ENCODE data around the gene ANKRD22.
A peak's percentile ranks its signal among the peaks of the same experiment; 100 is the strongest.

Gene ANKRD22

GRCh38 chr10:88879534-88880281, 28.1 kb upstream of the ANKRD22 start, which contains the start of gene STAMBPL1:
TSS of gene STAMBPL1 (plus strand) at chr10:88880245. CDS start at chr10:88901709, 21,464 bp downstream.
- DNase-seq (ENCODE audit: low read depth, low spot score), result peak; percentile 22

DNA sequence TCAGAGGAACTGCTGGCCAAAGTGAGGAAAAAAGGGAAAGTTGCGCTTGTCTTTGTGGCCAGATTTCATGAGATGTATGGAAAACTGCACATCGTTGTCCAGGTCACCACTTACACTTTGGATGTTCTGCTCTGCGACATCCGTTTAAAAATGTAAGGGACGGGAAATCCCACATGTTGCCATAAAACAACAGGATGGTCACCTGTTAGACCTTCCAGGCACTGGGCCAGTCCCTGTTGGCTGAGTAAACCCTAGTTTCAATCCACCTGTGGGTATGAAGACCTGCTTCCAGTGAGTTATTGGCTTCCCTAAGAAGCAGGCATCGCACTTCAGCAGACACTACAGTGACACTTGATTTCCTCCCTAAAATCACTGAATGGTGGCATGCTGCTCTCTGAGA, 25.7 kb upstream of the ANKRD22 start:
- no peak for DNase-seq (ENCODE audit: low read depth, low spot score)

- DNase-seq (ENCODE audit: low read depth, low spot score), result no peak
Measured at GRCh38 chr10:88875081-88875480, 23.4 kb upstream of the ANKRD22 start.

DNA sequence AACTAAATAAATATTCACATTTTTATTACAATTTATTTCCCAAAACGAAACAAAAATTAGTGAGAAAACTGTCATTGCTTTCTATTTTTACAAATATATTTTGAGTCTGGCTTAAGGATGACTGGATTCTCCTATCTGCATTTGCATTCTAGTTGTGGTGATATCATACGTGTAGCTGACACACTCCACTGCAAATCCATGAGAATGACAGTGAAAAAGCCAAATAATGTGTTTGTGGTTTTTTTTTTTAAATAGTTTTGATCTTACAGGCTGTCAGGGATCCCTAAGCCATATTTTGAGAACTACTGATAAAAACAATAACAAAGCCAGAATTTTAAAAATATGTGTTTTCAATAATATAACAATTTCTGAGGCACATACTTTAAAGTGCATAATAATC, 22.6 kb upstream of the ANKRD22 start:
- no peak for DNase-seq (ENCODE audit: low read depth, low spot score)

- no peak for DNase-seq (ENCODE audit: low read depth, low spot score)
Measured at GRCh38 chr10:88873757-88874156, 22.1 kb upstream of the ANKRD22 start.

DNA sequence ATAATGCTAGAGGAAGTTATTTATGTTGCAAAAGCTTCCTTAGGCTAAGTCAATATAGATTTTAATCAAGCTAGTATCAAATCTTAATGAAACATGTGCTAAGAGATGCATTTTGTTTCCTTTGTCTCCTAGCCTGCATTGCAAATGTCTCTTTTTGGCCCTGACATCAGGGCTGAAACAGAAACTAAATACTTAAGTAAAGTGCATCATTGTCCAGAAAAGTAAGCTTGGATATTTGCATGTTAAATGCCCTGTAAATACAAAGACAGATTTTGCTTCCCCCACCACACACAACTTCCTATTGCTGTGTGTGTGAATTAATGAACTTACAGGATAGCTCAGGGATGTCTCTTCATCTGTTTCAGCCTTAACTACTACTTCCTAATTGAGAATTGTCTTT, 18.4 kb upstream of the ANKRD22 start:
- no peak for DNase-seq (ENCODE audit: low read depth, low spot score)

DNA sequence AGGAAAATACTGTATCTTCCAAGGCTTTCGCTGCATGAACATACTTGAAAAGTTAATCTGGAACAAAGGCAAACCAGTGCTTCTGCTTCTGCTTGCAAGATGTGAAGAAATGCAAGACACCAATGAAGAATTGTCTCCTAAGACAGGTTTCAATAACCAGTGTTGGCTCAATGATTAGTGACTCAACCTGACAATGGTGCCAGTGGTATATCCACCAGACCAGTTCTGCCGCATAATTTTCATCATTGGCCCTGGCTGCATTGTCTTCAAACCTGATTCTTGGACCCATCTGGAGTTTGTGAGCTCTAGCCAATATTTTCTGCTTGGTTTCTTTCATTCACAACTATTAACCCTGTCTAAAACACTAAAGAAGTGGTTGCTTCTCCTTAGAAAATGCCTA, 14.8 kb upstream of the ANKRD22 start:
- DNase-seq (ENCODE audit: low read depth, low spot score), result no peak

DNA sequence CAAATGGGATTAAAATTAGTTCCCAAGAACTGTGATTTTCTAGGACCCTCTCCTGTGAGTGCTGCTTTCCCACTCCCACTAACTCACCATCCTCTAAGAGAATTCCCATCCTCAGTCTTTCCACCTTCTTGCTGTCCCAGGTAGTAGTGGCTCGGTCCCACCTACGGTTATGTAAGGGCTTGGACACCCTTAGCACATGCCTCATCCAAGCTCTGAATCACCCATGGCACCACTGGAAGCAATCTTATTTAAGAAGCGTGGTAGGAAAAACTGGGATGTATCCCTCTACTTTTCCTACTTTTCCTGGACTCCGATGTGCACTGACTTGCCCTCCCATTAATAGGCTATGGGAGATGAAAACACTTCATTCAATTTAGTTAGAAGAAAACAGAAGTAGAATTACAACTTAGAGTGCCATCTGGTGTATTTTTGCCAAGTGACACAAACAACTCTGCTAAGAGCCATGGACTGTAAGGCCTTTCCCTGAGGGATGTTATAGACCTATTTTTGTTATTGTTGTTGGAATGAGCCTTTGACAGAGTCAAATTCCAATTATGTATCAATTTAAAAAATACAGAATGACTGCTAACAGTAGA, 13.7 kb upstream of the ANKRD22 start:
- DNase-seq (ENCODE audit: low read depth, low spot score), result no peak

DNA sequence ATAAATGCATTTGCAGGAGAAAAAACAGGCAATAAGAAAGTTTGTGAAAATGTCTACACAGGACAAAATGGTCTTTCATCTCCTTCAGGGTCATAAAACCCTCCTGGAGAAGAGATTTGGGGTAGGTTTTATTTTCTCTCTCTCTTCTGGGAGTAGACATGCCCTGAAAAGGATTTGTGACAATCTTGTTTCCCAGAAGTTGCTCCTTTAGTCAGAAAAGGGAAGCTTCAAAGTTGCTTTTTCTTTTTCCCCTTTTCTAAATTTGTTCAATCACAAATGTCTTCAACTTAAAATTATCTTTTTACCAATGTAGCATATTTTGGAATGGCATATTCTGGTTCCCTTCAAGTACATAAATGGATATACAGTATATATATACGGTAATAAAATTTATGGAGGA, 9.4 kb upstream of the ANKRD22 start:
- no peak for DNase-seq (ENCODE audit: low read depth, low spot score)

- DNase-seq (ENCODE audit: low read depth, low spot score), result no peak
Measured at GRCh38 chr10:88858491-88858890, 6.8 kb upstream of the ANKRD22 start.

GRCh38 chr10:88857831-88858230, 6.2 kb upstream of the ANKRD22 start:
- DNase-seq (ENCODE audit: low read depth, low spot score), result no peak

GRCh38 chr10:88854684-88855083, 3.0 kb upstream of the ANKRD22 start:
- no peak for DNase-seq (ENCODE audit: low read depth, low spot score)

DNA sequence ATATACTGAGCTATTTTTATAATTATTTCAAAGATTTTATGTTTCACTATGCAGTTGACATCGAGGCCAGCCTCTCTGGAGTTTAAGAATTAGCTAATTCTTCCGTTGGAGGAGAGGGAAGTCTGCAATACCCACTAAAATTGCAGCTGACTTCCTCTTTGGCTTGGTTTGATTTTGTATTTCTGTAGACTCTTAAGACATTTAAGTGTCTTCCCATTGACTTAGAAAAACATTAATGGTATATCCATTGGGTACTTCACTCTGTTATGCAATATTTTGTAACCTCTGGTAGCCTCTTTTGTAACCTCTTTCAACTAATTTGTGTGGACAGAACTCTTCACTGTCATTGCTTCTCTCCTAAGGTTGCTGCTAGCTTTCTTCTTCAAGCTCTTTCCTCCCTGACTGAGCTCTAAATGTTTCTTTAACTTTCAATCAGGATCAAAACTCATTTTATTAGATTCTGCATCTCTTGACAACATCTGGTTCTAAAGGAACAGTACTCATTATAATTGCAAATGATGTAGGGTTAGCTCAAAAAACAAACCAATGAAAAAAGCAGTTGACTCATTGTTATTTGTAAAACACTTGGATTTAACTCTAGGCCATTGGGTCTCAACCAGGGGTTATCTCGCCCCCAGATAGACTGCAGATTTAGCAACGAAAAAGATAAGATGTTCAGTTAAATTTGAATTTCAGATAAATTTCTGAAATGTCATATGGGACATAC, 1.7 kb upstream of the ANKRD22 start:
- no peak for DNase-seq (ENCODE audit: low read depth, low spot score)

GRCh38 chr10:88852327-88852726, 683 bp upstream of the ANKRD22 start:
- no peak for DNase-seq (ENCODE audit: low read depth, low spot score)

GRCh38 chr10:88850712-88851111, 932 bp downstream of the ANKRD22 start:
- DNase-seq (ENCODE audit: low read depth, low spot score), result no peak

- DNase-seq (ENCODE audit: low read depth, low spot score), result no peak
Measured at GRCh38 chr10:88849234-88849633, 2.4 kb downstream of the ANKRD22 start.

GRCh38 chr10:88848499-88848898, 3.1 kb downstream of the ANKRD22 start:
- DNase-seq (ENCODE audit: low read depth, low spot score), result no peak

DNA sequence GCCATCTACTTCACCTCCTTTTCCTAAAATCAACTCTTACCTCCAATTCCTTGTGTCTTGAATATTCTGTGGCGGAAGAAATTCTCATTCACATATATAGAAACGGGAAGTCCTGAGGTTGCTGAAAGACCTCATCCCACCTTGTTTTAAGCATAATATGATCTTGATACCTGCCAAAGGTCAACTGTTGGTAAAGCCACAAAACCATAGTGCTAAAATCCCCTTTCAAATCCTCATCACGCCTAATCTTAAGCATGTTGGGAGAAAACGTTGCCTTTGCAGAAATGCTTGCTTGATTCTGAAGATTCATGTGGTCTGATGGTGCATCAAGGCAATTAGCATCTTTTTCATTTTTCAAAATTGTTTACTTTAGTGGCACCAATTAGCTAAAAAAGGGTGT, 8.5 kb downstream of the ANKRD22 start:
- no peak for DNase-seq (ENCODE audit: low read depth, low spot score)

DNA sequence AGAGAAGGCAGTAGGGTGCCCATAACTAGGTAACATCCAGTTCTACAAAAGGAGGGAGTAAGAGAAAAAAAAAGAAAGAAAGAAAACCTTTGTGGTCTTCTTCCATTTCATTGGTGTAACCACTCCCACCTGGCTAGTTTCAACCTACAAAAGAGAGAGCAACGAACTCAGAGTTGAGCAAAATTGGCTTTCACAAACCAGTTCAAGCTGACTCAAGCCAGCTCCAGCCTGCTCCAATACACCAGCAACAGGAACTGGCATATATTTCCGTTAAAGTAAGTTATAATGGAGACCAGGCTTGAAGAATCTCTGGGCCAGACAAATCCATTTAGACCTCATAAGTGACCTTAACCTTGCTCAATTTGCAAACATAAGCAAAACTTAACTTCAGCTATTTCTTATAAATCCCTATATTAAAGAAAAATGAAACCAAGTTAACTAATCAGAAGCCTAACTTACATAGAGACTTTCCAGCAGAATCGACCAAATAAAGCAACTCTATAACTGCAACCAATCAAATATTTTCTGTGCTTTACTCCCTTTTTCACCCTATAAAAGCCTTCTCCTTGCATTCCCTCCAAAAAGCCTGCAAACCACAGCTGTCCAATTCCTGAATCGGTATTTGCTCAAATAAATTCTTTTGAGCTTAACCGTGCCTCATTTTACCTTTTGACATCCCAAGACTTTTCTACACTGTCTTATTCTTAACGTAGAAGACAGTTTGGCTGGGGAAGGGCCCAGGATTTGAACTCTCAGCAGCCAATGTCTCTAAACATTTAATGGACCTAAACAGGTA, 10.1 kb downstream of the ANKRD22 start:
- no peak for DNase-seq (ENCODE audit: low read depth, low spot score)

DNA sequence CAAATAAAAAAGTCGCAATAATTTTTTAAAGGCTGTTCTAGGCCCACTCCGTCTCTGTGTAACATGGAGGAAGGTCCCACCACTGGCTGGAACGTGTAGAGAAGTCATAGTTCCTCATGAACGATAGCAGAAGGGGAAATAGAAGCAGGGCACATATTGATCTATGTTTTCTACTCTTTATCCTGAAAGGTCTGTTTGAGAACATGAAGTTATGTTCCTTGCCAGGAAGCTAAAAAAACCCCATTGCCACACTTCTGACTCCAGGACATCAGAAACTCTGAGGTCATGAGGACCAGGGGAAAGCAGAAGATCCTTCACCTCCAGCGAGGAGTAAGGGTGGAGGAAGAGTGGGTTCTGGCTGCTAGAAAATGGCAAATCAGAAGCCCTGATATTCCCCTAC, 10.8 kb downstream of the ANKRD22 start:
- DNase-seq (ENCODE audit: low read depth, low spot score), result no peak

- no peak for DNase-seq (ENCODE audit: low read depth, low spot score)
Measured at GRCh38 chr10:88840104-88840503, 11.5 kb downstream of the ANKRD22 start.

- no peak for DNase-seq (ENCODE audit: low read depth, low spot score)
Measured at GRCh38 chr10:88838766-88839350, 12.8 kb downstream of the ANKRD22 start.

Data from brain pericyte (primary cell).